ENCODE results near the gene BTF3.

DNA sequence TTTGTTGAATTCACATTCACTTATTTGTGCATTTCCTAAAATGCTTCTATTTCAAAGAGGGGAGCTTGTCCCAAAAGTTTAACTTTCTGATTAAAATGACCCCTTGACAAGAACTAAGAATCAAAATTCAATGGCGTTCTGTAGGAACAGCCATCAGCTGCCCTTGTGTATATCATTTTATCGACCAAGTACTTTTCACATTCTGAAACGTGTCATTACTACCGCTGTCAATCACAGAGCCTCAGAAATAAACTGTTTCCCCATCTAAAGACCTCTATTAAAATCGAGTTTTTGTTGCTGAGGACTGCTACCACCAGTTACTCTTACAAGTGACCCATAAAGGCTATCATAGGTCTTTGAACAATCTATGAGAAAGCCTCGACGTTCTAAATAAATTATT, 48.1 kb upstream of the BTF3 start:
- no peak for TF ChIP-seq POLR2A (IDR thresholded peaks at IDR 0.05)
- TF ChIP-seq, protein P1, sequence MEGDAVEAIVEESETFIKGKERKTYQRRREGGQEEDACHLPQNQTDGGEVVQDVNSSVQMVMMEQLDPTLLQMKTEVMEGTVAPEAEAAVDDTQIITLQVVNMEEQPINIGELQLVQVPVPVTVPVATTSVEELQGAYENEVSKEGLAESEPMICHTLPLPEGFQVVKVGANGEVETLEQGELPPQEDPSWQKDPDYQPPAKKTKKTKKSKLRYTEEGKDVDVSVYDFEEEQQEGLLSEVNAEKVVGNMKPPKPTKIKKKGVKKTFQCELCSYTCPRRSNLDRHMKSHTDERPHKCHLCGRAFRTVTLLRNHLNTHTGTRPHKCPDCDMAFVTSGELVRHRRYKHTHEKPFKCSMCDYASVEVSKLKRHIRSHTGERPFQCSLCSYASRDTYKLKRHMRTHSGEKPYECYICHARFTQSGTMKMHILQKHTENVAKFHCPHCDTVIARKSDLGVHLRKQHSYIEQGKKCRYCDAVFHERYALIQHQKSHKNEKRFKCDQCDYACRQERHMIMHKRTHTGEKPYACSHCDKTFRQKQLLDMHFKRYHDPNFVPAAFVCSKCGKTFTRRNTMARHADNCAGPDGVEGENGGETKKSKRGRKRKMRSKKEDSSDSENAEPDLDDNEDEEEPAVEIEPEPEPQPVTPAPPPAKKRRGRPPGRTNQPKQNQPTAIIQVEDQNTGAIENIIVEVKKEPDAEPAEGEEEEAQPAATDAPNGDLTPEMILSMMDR (IDR thresholded peaks at IDR 0.05), result no peak

Measured in lower leg skin (tissue), 3 donors.